Measurements from ENCODE around the gene DPP3. TPM values are rescaled to one million over a fixed set of nuclear protein-coding genes. Genes with fewer than 3 reads are reported as not detected.

Gene DPP3
- total RNA-seq, 1 experiment from 2014 or later = 93.3 TPM

GRCh38 chr11:66495401-66495854, 15.2 kb downstream of the DPP3 start:
- H3K4me1 ChIP-seq (ENCODE audit: insufficient read depth, low read length, poor library complexity, severe bottlenecking) = no peaks in the 10 kb centered on the region
- intact Hi-C loops (cut with micrococcal nuclease; ENCODE audit: unreplicated experiment) = no loop called here
- ChIA-PET CTCF (no interaction called here), POLR2A (ENCODE audit: low non-redundant PET) (no interaction called here)
- no peak overlapping the region for H3K27ac ChIP-seq (ENCODE audit: low read depth, low read length, poor library complexity, severe bottlenecking)
- H3K27me3 ChIP-seq (replicated peaks; ENCODE audit: insufficient read depth, low read depth, low read length, poor library complexity) = no peaks in the 10 kb centered on the region
- H3K4me3 ChIP-seq (ENCODE audit: low read depth, low read length, poor library complexity, severe bottlenecking) = no peak overlapping the region
- TF ChIP-seq EZH2 (IDR thresholded peaks at IDR 0.05; ENCODE audit: borderline replicate concordance, low read depth, low read length, poor library complexity, severe bottlenecking) (no peak), CTCF (conservative IDR thresholded peaks at IDR 0.05; ENCODE audit: low read depth, low read length) (peak; percentile 33)
- H3K9me3 ChIP-seq (ENCODE audit: low read depth, low read length, poor library complexity, severe bottlenecking) = no peaks in the 10 kb centered on the region
- no peak for DNase-seq (ENCODE audit: low spot score)
- H3K36me3 ChIP-seq (ENCODE audit: insufficient read depth, low read length, poor library complexity, severe bottlenecking) = peaks cover 21% of the 10 kb centered on the region
- no TSS peak for BruUV-seq (replicated peaks)

GRCh38 chr11:66497206-66497605, 17.0 kb downstream of the DPP3 start:
- Histone ChIP-seq H3K27ac (ENCODE audit: low read depth, low read length, poor library complexity, severe bottlenecking) (no peak overlapping the region), H3K9me3 (ENCODE audit: low read depth, low read length, poor library complexity, severe bottlenecking) (no peaks in the 10 kb centered on the region), H3K27me3 (replicated peaks; ENCODE audit: insufficient read depth, low read depth, low read length, poor library complexity) (no peaks in the 10 kb centered on the region), H3K36me3 (ENCODE audit: insufficient read depth, low read length, poor library complexity, severe bottlenecking) (peaks cover 21% of the 10 kb centered on the region), H3K4me3 (ENCODE audit: low read depth, low read length, poor library complexity, severe bottlenecking) (no peak overlapping the region), H3K4me1 (ENCODE audit: insufficient read depth, low read length, poor library complexity, severe bottlenecking) (no peaks in the 10 kb centered on the region)
- DNase-seq (ENCODE audit: low spot score) = no peak
- BruUV-seq (replicated peaks) = no TSS peak
- CTCF ChIA-PET = no interaction called here
- POLR2A ChIA-PET (ENCODE audit: low non-redundant PET) = no interaction called here
- no peak for TF ChIP-seq CTCF (conservative IDR thresholded peaks at IDR 0.05; ENCODE audit: low read depth, low read length)
- no peak for TF ChIP-seq EZH2 (IDR thresholded peaks at IDR 0.05; ENCODE audit: borderline replicate concordance, low read depth, low read length, poor library complexity, severe bottlenecking)
- intact Hi-C loops (cut with micrococcal nuclease; ENCODE audit: unreplicated experiment) = no loop called here

- H3K4me1 ChIP-seq (ENCODE audit: insufficient read depth, low read length, poor library complexity, severe bottlenecking) = no peaks in the 10 kb centered on the region
- CTCF ChIA-PET = interaction anchor here (0.7 kb wide), 1 partner anchor 8 kb away, joined by 4 read pairs; no protein-coding TSS in a partner anchor
- TF ChIP-seq EZH2 (IDR thresholded peaks at IDR 0.05; ENCODE audit: borderline replicate concordance, low read depth, low read length, poor library complexity, severe bottlenecking) = no peak
- TF ChIP-seq CTCF (conservative IDR thresholded peaks at IDR 0.05; ENCODE audit: low read depth, low read length) = no peak
Observed at GRCh38 chr11:66498506-66498905, 18.3 kb downstream of the DPP3 start.

More at GRCh38 chr11:66498506-66498905, 18.3 kb downstream of the DPP3 start:
- POLR2A ChIA-PET (ENCODE audit: low non-redundant PET) = no interaction called here
- no TSS peak for BruUV-seq (replicated peaks)
- H3K4me3 ChIP-seq (ENCODE audit: low read depth, low read length, poor library complexity, severe bottlenecking) = no peak overlapping the region
- no peak overlapping the region for H3K27ac ChIP-seq (ENCODE audit: low read depth, low read length, poor library complexity, severe bottlenecking)
- no peaks in the 10 kb centered on the region for H3K9me3 ChIP-seq (ENCODE audit: low read depth, low read length, poor library complexity, severe bottlenecking)
- intact Hi-C loops (cut with micrococcal nuclease; ENCODE audit: unreplicated experiment) = no loop called here
- peaks cover 15% of the 10 kb centered on the region for H3K36me3 ChIP-seq (ENCODE audit: insufficient read depth, low read length, poor library complexity, severe bottlenecking)
- no peak for DNase-seq (ENCODE audit: low spot score)
- no peaks in the 10 kb centered on the region for H3K27me3 ChIP-seq (replicated peaks; ENCODE audit: insufficient read depth, low read depth, low read length, poor library complexity)
